HepG2 (cell line): ENCODE measurements around the gene FRMD8. TPM values are rescaled to one million over a fixed set of nuclear protein-coding genes. Genes with fewer than 3 reads are reported as not detected.
A peak's percentile ranks its signal among the peaks of the same experiment; 100 is the strongest.

ENCODE experiments used
- GABPB1 ChIP-seq: IDR thresholded peaks from 2 replicates; pipeline ENCODE4 v1.6.1; 2016; ENCODE audit warnings: mild to moderate bottlenecking, missing genetic modification reagents, moderate library complexity, missing compliant biosample characterization
- IRX3 ChIP-seq: sonication (generic); formaldehyde crosslinking; IDR thresholded peaks from 2 replicates; pipeline ENCODE4 v1.8.1; 2023; ENCODE audit warnings: mild to moderate bottlenecking, low read depth, missing genetic modification reagents, borderline replicate concordance
- PAWR ChIP-seq: sonication (generic); formaldehyde crosslinking; IDR thresholded peaks from 2 replicates; pipeline ENCODE4 v1.4.0; 2020; ENCODE audit warnings: missing genetic modification reagents, mild to moderate bottlenecking, borderline replicate concordance
- PRPF4 ChIP-seq: fragments of 200-400 bp; formaldehyde crosslinking; IDR thresholded peaks from 2 replicates; pipeline ENCODE4 v1.6.1; 2016; ENCODE audit warnings: low read length, low read depth; ENCODE audit not compliant: poor library complexity, severe bottlenecking
- RNF2 ChIP-seq: fragments of 450-650 bp; conservative IDR thresholded peaks from 2 replicates; pipeline ENCODE4 v1.6.1; 2016; ENCODE audit warnings: low read depth
- SYNCRIP ChIP-seq: fragments of 200-400 bp; formaldehyde crosslinking; IDR thresholded peaks from 2 replicates; pipeline ENCODE4 v1.6.1; 2018; ENCODE audit warnings: mild to moderate bottlenecking, low read depth, low read length; ENCODE audit not compliant: insufficient read depth
- TMF1 ChIP-seq: sonication (generic); formaldehyde crosslinking; IDR thresholded peaks from 2 replicates; pipeline ENCODE4 v1.8.1; 2022; ENCODE audit warnings: low read depth, missing genetic modification reagents
- U2AF1 ChIP-seq: fragments of 200-400 bp; formaldehyde crosslinking; optimal IDR thresholded peaks from 2 replicates; pipeline ENCODE3; 2017; ENCODE audit warnings: mild to moderate bottlenecking, low read depth, low read length
- ZMYM2 ChIP-seq: sonication (generic); formaldehyde crosslinking; IDR thresholded peaks from 2 replicates; pipeline ENCODE4 v1.8.0; 2022; ENCODE audit warnings: mild to moderate bottlenecking, missing genetic modification reagents
- ZNF101 ChIP-seq: sonication (generic); formaldehyde crosslinking; IDR thresholded peaks from 2 replicates; pipeline ENCODE4 v1.4.0; 2020; ENCODE audit warnings: mild to moderate bottlenecking, low read depth, missing genetic modification reagents, borderline replicate concordance
- ZNF256 ChIP-seq: sonication (generic); formaldehyde crosslinking; conservative IDR thresholded peaks from 2 replicates; pipeline ENCODE4 v1.4.0; 2020; ENCODE audit warnings: missing genetic modification reagents
- ZNF343 ChIP-seq: sonication (generic); formaldehyde crosslinking; IDR thresholded peaks from 2 replicates; pipeline ENCODE4 v1.4.0; 2020; ENCODE audit warnings: mild to moderate bottlenecking, missing genetic modification reagents
- ZNF552 ChIP-seq: sonication (generic); formaldehyde crosslinking; IDR thresholded peaks from 2 replicates; pipeline ENCODE4 v1.9.0; 2022; ENCODE audit warnings: missing genetic modification reagents, mild to moderate bottlenecking, borderline replicate concordance
- ZNF562 ChIP-seq: sonication (generic); formaldehyde crosslinking; IDR thresholded peaks from 2 replicates; pipeline ENCODE4 v1.8.0; 2022; ENCODE audit warnings: missing genetic modification reagents, borderline replicate concordance
- ZNF776 ChIP-seq: sonication (generic); formaldehyde crosslinking; IDR thresholded peaks from 2 replicates; pipeline ENCODE4 v1.4.0; 2020; ENCODE audit warnings: mild to moderate bottlenecking, missing genetic modification reagents
- polyA plus RNA-seq, 8 experiments: library from polyadenylated mRNA; depleted of rRNA in 3 of 8; stranded (reverse) in 7 of 8; unstranded in 1 of 8; fragments of >200 nt; fragmentation: Illumina TruSeq in 4 of 8; extraction: Trizol in 4 of 8; gene quantifications; 2 replicates each; pipeline versions ENCODE4 v1.2.1 to v1.2.3, GENCODE V29; 2011 to 2016; ENCODE audit warnings: low read depth in 4 of 8, missing spikeins in 1 of 8, mixed read lengths in 1 of 8; ENCODE audit not compliant: insufficient read depth in 1 of 8
- total RNA-seq, 5 experiments: library from RNA; depleted of rRNA; stranded (reverse); fragments of >200 nt; fragmentation: Illumina TruSeq; extraction: Trizol; gene quantifications; 2 replicates each; pipeline ENCODE4 v1.2.3, GENCODE V29; 2016; ENCODE audit warnings: low read depth in 1 of 5
- TF ChIP-seq, protein P1 (sequence below): sonication (generic); formaldehyde crosslinking; IDR thresholded peaks from 2 replicates; pipeline ENCODE4 v1.4.0; 2020; ENCODE audit warnings: mild to moderate bottlenecking, missing genetic modification reagents, borderline replicate concordance
- TF ChIP-seq, protein P2 (sequence below): sonication (generic); formaldehyde crosslinking; IDR thresholded peaks from 2 replicates; pipeline ENCODE4 v1.5.0; 2020; ENCODE audit warnings: missing genetic modification reagents
- TF ChIP-seq, protein P3 (sequence below): sonication (generic); formaldehyde crosslinking; IDR thresholded peaks from 2 replicates; pipeline ENCODE4 v1.8.0; 2022; ENCODE audit warnings: missing genetic modification reagents, mild to moderate bottlenecking, borderline replicate concordance
- TF ChIP-seq, protein P4 (sequence below): sonication (generic); formaldehyde crosslinking; IDR thresholded peaks from 2 replicates; pipeline ENCODE4 v1.4.0; 2020; ENCODE audit warnings: missing genetic modification reagents, borderline replicate concordance

Gene FRMD8
- total and polyA plus RNA-seq, 2 of the 13 experiments (the other 11 are each of a cell fraction or from before 2014, with no cell fraction given), result 5.8 to 20.6 TPM

DNA sequence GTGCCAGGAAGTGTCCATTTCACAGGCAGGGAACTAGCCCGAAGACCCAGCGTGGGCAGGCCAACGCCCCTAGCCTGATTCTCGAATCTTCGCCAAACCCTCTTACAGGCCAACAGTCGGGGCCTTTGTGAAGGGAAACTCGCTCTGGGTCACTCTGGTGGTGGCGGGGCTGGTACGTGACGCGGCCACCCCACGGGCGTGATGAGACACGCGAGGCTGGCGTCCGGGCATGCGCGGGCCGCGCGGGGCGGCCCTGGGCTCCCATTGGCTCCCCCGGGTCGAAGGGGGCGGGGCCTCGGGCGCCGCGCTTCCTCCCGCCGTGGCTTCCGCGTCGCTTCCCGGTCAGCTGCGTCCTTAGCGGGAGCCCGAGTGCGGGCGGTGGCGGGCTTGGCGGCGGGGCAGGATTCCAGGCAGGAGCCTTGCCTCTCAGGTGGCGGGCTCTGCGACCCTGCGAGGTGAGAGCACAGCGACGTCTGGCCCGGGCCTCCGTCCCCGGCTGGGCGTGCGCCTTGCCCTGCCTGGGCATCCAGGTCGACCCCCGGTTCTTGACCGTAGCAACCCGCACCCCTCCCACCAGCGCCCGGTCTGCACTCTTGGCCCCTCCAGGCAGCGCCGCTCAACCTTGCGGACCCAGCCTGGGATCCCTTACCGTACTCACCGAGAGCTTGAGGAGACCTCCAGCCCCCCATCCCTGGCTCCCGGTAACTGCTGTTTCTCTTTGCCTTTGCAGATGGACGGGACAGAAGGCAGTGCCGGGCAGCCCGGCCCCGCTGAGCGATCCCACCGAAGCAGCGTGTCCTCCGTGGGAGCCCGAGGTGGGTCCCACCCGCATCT, at the start of gene FRMD8 (continued):
- 0 out of 2 replicates have a peak, but pooled peaks have one; percentile 67 for TF ChIP-seq PAWR (CRISPR knock-in tag)
- TF ChIP-seq, protein P1, sequence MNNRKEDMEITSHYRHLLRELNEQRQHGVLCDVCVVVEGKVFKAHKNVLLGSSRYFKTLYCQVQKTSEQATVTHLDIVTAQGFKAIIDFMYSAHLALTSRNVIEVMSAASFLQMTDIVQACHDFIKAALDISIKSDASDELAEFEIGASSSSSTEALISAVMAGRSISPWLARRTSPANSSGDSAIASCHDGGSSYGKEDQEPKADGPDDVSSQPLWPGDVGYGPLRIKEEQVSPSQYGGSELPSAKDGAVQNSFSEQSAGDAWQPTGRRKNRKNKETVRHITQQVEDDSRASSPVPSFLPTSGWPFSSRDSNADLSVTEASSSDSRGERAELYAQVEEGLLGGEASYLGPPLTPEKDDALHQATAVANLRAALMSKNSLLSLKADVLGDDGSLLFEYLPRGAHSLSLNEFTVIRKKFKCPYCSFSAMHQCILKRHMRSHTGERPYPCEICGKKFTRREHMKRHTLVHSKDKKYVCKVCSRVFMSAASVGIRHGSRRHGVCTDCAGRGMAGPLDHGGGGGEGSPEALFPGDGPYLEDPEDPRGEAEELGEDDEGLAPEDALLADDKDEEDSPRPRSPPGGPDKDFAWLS (CRISPR knock-in tag), result peak; percentile 96; the same call in 1 of the 2 replicates
- no peak for TF ChIP-seq IRX3 (CRISPR knock-in tag)
- TF ChIP-seq TMF1 (CRISPR knock-in tag), result no peak
- TF ChIP-seq, protein P2, sequence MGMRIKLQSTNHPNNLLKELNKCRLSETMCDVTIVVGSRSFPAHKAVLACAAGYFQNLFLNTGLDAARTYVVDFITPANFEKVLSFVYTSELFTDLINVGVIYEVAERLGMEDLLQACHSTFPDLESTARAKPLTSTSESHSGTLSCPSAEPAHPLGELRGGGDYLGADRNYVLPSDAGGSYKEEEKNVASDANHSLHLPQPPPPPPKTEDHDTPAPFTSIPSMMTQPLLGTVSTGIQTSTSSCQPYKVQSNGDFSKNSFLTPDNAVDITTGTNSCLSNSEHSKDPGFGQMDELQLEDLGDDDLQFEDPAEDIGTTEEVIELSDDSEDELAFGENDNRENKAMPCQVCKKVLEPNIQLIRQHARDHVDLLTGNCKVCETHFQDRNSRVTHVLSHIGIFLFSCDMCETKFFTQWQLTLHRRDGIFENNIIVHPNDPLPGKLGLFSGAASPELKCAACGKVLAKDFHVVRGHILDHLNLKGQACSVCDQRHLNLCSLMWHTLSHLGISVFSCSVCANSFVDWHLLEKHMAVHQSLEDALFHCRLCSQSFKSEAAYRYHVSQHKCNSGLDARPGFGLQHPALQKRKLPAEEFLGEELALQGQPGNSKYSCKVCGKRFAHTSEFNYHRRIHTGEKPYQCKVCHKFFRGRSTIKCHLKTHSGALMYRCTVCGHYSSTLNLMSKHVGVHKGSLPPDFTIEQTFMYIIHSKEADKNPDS (CRISPR knock-in tag), result peak; percentile 58; the same call in 1 of the 2 replicates
- TF ChIP-seq PRPF4, result no peak
- peak; percentile 85 for TF ChIP-seq GABPB1 (CRISPR knock-in tag)
- peak; percentile 89; the same call in 1 of the 2 replicates for TF ChIP-seq ZNF776 (CRISPR knock-in tag)
- TF ChIP-seq RNF2, result 0 out of 2 replicates have a peak, but pooled peaks have one; percentile 36
- TF ChIP-seq SYNCRIP, result no peak
- TF ChIP-seq, protein P3, sequence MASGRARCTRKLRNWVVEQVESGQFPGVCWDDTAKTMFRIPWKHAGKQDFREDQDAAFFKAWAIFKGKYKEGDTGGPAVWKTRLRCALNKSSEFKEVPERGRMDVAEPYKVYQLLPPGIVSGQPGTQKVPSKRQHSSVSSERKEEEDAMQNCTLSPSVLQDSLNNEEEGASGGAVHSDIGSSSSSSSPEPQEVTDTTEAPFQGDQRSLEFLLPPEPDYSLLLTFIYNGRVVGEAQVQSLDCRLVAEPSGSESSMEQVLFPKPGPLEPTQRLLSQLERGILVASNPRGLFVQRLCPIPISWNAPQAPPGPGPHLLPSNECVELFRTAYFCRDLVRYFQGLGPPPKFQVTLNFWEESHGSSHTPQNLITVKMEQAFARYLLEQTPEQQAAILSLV (CRISPR knock-in tag), result peak; percentile 78
- TF ChIP-seq, protein P4, sequence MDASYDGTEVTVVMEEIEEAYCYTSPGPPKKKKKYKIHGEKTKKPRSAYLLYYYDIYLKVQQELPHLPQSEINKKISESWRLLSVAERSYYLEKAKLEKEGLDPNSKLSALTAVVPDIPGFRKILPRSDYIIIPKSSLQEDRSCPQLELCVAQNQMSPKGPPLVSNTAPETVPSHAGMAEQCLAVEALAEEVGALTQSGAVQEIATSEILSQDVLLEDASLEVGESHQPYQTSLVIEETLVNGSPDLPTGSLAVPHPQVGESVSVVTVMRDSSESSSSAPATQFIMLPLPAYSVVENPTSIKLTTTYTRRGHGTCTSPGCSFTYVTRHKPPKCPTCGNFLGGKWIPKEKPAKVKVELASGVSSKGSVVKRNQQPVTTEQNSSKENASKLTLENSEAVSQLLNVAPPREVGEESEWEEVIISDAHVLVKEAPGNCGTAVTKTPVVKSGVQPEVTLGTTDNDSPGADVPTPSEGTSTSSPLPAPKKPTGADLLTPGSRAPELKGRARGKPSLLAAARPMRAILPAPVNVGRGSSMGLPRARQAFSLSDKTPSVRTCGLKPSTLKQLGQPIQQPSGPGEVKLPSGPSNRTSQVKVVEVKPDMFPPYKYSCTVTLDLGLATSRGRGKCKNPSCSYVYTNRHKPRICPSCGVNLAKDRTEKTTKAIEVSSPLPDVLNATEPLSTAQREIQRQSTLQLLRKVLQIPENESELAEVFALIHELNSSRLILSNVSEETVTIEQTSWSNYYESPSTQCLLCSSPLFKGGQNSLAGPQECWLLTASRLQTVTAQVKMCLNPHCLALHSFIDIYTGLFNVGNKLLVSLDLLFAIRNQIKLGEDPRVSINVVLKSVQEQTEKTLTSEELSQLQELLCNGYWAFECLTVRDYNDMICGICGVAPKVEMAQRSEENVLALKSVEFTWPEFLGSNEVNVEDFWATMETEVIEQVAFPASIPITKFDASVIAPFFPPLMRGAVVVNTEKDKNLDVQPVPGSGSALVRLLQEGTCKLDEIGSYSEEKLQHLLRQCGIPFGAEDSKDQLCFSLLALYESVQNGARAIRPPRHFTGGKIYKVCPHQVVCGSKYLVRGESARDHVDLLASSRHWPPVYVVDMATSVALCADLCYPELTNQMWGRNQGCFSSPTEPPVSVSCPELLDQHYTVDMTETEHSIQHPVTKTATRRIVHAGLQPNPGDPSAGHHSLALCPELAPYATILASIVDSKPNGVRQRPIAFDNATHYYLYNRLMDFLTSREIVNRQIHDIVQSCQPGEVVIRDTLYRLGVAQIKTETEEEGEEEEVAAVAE, result no peak
- no peak for TF ChIP-seq ZNF562 (CRISPR knock-in tag)
- peak; percentile 92 for TF ChIP-seq ZNF343 (CRISPR knock-in tag)
- TF ChIP-seq ZNF256 (CRISPR knock-in tag), result no peak
- no peak for TF ChIP-seq U2AF1
- no peak for TF ChIP-seq ZNF552 (CRISPR knock-in tag)
- 0 out of 2 replicates have a peak, but pooled peaks have one; percentile 44 for TF ChIP-seq ZNF101
- peak; percentile 26; the same call in 1 of the 2 replicates for TF ChIP-seq ZMYM2 (CRISPR knock-in tag)
